ENCODE results near the gene CDK6. TPM values are rescaled to one million over a fixed set of nuclear protein-coding genes. Genes with fewer than 3 reads are reported as not detected.

CDK6 gene
- total RNA-seq, 1 donor from 2014 or later, result 7.3 TPM

- H3K27me3 ChIP-seq, result no peaks in the 10 kb centered on the region
- H3K9me3 ChIP-seq, result no peaks in the 10 kb centered on the region
- intact Hi-C loops (cut with DNase I), result loop anchor here (5.0 kb wide), 1 partner anchor 46 kb away; no protein-coding TSS in a partner anchor
- no peak overlapping the region for H3K4me3 ChIP-seq
- H3K27ac ChIP-seq, result no peak overlapping the region
- no peak for TF ChIP-seq CTCF (IDR thresholded peaks at IDR 0.05)
- H3K4me1 ChIP-seq, result peaks cover 0 to 12% of the 10 kb centered on the region in 2 donors
- no peak for DNase-seq (ENCODE audit: low spot score in 2 of 2)
- no peaks in the 10 kb centered on the region for H3K36me3 ChIP-seq
These were observed 37.7 kb downstream of the CDK6 start for GRCh38 chr7:92798517-92799249.

- no peaks in the 10 kb centered on the region for H3K36me3 ChIP-seq
- H3K4me1 ChIP-seq, result peaks cover 0 to 13% of the 10 kb centered on the region in 2 donors
- no peak overlapping the region for H3K4me3 ChIP-seq
- peak overlapping the region in 1 of 2 donors; percentile 6 for H3K27ac ChIP-seq
- no peaks in the 10 kb centered on the region for H3K9me3 ChIP-seq
- no peak for TF ChIP-seq CTCF (IDR thresholded peaks at IDR 0.05)
- no peaks in the 10 kb centered on the region for H3K27me3 ChIP-seq
- intact Hi-C loops (cut with DNase I), result loop anchor here (5.0 kb wide), 1 partner anchor 45 kb away; no protein-coding TSS in a partner anchor
- no peak for DNase-seq (ENCODE audit: low spot score in 2 of 2)
These were observed 38.7 kb downstream of the CDK6 start for GRCh38 chr7:92797693-92798092.

GRCh38 chr7:92797284-92797683 lies 39.1 kb downstream of the CDK6 start:
- intact Hi-C loops (cut with DNase I), result loop anchor here (5.0 kb wide), 1 partner anchor 45 kb away; no protein-coding TSS in a partner anchor
- peak overlapping the region in 1 of 2 donors; percentile 6 for H3K27ac ChIP-seq
- H3K9me3 ChIP-seq, result no peaks in the 10 kb centered on the region
- no peak for TF ChIP-seq CTCF (IDR thresholded peaks at IDR 0.05)
- H3K4me1 ChIP-seq, result peaks cover 0 to 13% of the 10 kb centered on the region in 2 donors
- DNase-seq (ENCODE audit: low spot score in 2 of 2), result no peak
- H3K36me3 ChIP-seq, result no peaks in the 10 kb centered on the region
- H3K4me3 ChIP-seq, result no peak overlapping the region
- H3K27me3 ChIP-seq, result no peaks in the 10 kb centered on the region

GRCh38 chr7:92794831-92795230 lies 41.5 kb downstream of the CDK6 start:
- Histone ChIP-seq H3K4me3 (no peak overlapping the region), H3K27me3 (no peaks in the 10 kb centered on the region), H3K27ac (no peak overlapping the region), H3K36me3 (no peaks in the 10 kb centered on the region), H3K9me3 (no peaks in the 10 kb centered on the region), H3K4me1 (peaks cover 0 to 33% of the 10 kb centered on the region in 2 donors)
- intact Hi-C loops (cut with DNase I), result loop anchor here (5.0 kb wide), 2 partner anchors 43 to 78 kb away; no protein-coding TSS in a partner anchor
- no peak for TF ChIP-seq CTCF (IDR thresholded peaks at IDR 0.05)
- DNase-seq (ENCODE audit: low spot score in 2 of 2), result no peak

- no peaks in the 10 kb centered on the region for H3K36me3 ChIP-seq
- H3K4me1 ChIP-seq, result peaks cover 0 to 34% of the 10 kb centered on the region in 2 donors
- no peaks in the 10 kb centered on the region for H3K27me3 ChIP-seq
- no peak for TF ChIP-seq CTCF (IDR thresholded peaks at IDR 0.05)
- no peak overlapping the region for H3K4me3 ChIP-seq
- H3K27ac ChIP-seq, result no peak overlapping the region
- DNase-seq (ENCODE audit: low spot score in 2 of 2), result no peak
- intact Hi-C loops (cut with DNase I), result loop anchor here (5.0 kb wide), 1 partner anchor 77 kb away; no protein-coding TSS in a partner anchor
- H3K9me3 ChIP-seq, result no peaks in the 10 kb centered on the region
These were observed 42.0 kb downstream of the CDK6 start for GRCh38 chr7:92794391-92794790.

All from ascending aorta (tissue), 2 donors.